ENCODE measurements around the gene TMCC1. TPM values are rescaled to one million over a fixed set of nuclear protein-coding genes. Genes with fewer than 3 reads are reported as not detected.

TMCC1 gene
- total RNA-seq, 2 donors from 2014 or later = 41.0 to 51.1 TPM

DNA sequence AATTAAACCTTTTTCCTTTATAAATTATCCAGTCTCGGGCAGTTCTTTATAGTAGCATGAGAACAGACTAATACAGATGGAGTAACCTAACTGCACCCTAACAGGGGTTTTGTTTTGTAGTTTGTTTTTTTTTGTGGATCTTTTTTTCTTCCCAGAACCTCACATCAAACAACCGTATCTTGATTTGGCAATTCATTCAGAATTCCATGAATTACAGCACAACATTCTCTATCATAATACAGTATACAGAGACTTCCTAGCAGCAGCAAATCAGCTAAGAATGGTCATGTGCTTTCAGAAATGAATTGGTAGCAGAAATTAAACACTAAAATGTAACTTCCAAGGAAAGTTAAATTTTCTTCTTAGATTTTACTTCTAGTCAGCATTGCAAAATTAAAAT lies 114.6 kb downstream of the TMCC1 start:
- H3K9me3 Mint-ChIP-seq = no peaks in the 10 kb centered on the region
- no peaks in the 10 kb centered on the region for H3K27me3 Mint-ChIP-seq (ENCODE audit: insufficient read depth)
- no peak overlapping the region for H3K9ac ChIP-seq (ENCODE audit: extremely low read depth, low read length, poor library complexity, severe bottlenecking)
- TF ChIP-seq, protein P1, sequence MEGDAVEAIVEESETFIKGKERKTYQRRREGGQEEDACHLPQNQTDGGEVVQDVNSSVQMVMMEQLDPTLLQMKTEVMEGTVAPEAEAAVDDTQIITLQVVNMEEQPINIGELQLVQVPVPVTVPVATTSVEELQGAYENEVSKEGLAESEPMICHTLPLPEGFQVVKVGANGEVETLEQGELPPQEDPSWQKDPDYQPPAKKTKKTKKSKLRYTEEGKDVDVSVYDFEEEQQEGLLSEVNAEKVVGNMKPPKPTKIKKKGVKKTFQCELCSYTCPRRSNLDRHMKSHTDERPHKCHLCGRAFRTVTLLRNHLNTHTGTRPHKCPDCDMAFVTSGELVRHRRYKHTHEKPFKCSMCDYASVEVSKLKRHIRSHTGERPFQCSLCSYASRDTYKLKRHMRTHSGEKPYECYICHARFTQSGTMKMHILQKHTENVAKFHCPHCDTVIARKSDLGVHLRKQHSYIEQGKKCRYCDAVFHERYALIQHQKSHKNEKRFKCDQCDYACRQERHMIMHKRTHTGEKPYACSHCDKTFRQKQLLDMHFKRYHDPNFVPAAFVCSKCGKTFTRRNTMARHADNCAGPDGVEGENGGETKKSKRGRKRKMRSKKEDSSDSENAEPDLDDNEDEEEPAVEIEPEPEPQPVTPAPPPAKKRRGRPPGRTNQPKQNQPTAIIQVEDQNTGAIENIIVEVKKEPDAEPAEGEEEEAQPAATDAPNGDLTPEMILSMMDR (conservative IDR thresholded peaks at IDR 0.05) = no peak
- no peaks in the 10 kb centered on the region for H3K27me3 ChIP-seq (ENCODE audit: control insufficient read depth, insufficient read depth, low read length, poor library complexity, severe bottlenecking)
- H3K36me3 ChIP-seq (ENCODE audit: control insufficient read depth, insufficient read depth, low read length) = peaks cover 18% of the 10 kb centered on the region
- H3K4me3 Mint-ChIP-seq = no peak overlapping the region
- H3K4me1 Mint-ChIP-seq = no peaks in the 10 kb centered on the region
- H3K9me3 ChIP-seq (ENCODE audit: control insufficient read depth, low read length) = no peaks in the 10 kb centered on the region
- no peak overlapping the region for H3K4me3 ChIP-seq (ENCODE audit: low read length)
- no peaks in the 10 kb centered on the region for H3K4me1 ChIP-seq (ENCODE audit: control insufficient read depth, insufficient read depth, low read length)
- H3K27ac Mint-ChIP-seq = no peak overlapping the region
- no peak for DNase-seq
- H3K36me3 Mint-ChIP-seq (ENCODE audit: low read depth) = peaks cover 9% of the 10 kb centered on the region
- no peak overlapping the region for H3K27ac ChIP-seq (ENCODE audit: low read depth, low read length)
- 94% methylated on average over 2 of the region's 2 CpGs; no CpG with 5 or more reads in 1 of the 2 experiments for WGBS, 2 experiments (ENCODE audit: insufficient coverage in 1 of 2, insufficient read length in 1 of 2)

DNA sequence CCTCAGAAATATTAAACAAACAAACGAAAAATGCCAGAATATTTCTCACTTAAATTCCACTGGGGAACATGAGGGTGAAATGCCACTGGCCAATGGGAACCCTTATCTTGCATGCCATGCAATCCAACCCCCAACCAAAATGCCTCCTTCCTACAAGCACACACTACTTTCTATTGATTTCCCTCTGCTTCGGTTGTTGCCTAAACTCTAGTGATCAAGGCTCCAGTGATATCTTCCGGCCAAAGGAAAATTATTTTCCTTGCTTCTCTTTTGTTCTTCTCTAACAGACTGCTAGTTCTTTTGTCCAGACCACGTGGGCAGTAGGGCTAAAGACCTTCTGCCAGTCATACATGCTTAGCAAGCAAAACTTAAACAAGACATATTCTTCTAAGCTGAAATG lies 115.7 kb downstream of the TMCC1 start:
- TF ChIP-seq, protein P1 (conservative IDR thresholded peaks at IDR 0.05) = no peak
- H3K9ac ChIP-seq (ENCODE audit: extremely low read depth, low read length, poor library complexity, severe bottlenecking) = no peak overlapping the region
- H3K4me3 Mint-ChIP-seq = no peak overlapping the region
- H3K4me1 Mint-ChIP-seq = no peaks in the 10 kb centered on the region
- no peak for DNase-seq
- no peaks in the 10 kb centered on the region for H3K9me3 Mint-ChIP-seq
- WGBS, 2 experiments (ENCODE audit: insufficient coverage in 1 of 2, insufficient read length in 1 of 2) = 68 to 89% methylated on average over 4 of the region's 4 CpGs
- no peak overlapping the region for H3K4me3 ChIP-seq (ENCODE audit: low read length)
- H3K9me3 ChIP-seq (ENCODE audit: control insufficient read depth, low read length) = no peaks in the 10 kb centered on the region
- H3K36me3 Mint-ChIP-seq (ENCODE audit: low read depth) = peaks cover 8% of the 10 kb centered on the region
- H3K4me1 ChIP-seq (ENCODE audit: control insufficient read depth, insufficient read depth, low read length) = no peaks in the 10 kb centered on the region
- no peak overlapping the region for H3K27ac Mint-ChIP-seq
- no peaks in the 10 kb centered on the region for H3K27me3 Mint-ChIP-seq (ENCODE audit: insufficient read depth)
- peaks cover 13% of the 10 kb centered on the region for H3K36me3 ChIP-seq (ENCODE audit: control insufficient read depth, insufficient read depth, low read length)
- no peaks in the 10 kb centered on the region for H3K27me3 ChIP-seq (ENCODE audit: control insufficient read depth, insufficient read depth, low read length, poor library complexity, severe bottlenecking)
- no peak overlapping the region for H3K27ac ChIP-seq (ENCODE audit: low read depth, low read length)

DNA sequence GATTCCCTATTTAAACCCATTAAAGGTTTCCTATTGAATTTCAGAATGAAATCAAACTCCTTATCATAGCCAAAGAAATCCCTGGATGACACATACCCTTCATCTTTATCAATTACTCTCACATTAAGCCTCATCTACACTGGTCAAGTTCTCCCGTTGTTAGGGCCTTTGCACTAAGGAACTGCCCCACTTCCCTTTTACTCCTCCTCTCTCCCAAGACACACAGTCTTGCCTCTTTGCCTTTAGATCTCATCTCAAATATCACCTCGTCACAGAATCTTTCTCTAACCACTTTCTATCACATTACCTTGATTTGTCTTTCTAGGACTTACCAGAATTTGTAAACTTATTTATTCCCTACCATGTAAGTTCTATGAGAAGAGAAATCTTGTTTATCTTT lies 117.6 kb downstream of the TMCC1 start:
- no peak overlapping the region for H3K4me3 ChIP-seq (ENCODE audit: low read length)
- WGBS, 2 experiments (ENCODE audit: insufficient coverage in 1 of 2, insufficient read length in 1 of 2) = 69 to 86% methylated on average over 2 of the region's 2 CpGs
- Mint-ChIP-seq H3K9me3 (no peaks in the 10 kb centered on the region), H3K36me3 (ENCODE audit: low read depth) (peaks cover 8% of the 10 kb centered on the region), H3K27me3 (ENCODE audit: insufficient read depth) (no peaks in the 10 kb centered on the region), H3K27ac (no peak overlapping the region), H3K4me3 (no peak overlapping the region), H3K4me1 (no peaks in the 10 kb centered on the region)
- H3K36me3 ChIP-seq (ENCODE audit: control insufficient read depth, insufficient read depth, low read length) = peaks cover 13% of the 10 kb centered on the region
- no peak overlapping the region for H3K27ac ChIP-seq (ENCODE audit: low read depth, low read length)
- H3K27me3 ChIP-seq (ENCODE audit: control insufficient read depth, insufficient read depth, low read length, poor library complexity, severe bottlenecking) = no peaks in the 10 kb centered on the region
- H3K4me1 ChIP-seq (ENCODE audit: control insufficient read depth, insufficient read depth, low read length) = no peaks in the 10 kb centered on the region
- no peak overlapping the region for H3K9ac ChIP-seq (ENCODE audit: extremely low read depth, low read length, poor library complexity, severe bottlenecking)
- no peak for DNase-seq
- TF ChIP-seq, protein P1 (conservative IDR thresholded peaks at IDR 0.05) = no peak
- H3K9me3 ChIP-seq (ENCODE audit: control insufficient read depth, low read length) = no peaks in the 10 kb centered on the region

Measured in endodermal cell (in vitro differentiated cells).